Ovary (tissue), 9 donors: ENCODE measurements around the gene INPP5A. TPM values are rescaled to one million over a fixed set of nuclear protein-coding genes. Genes with fewer than 3 reads are reported as not detected.

Experiments
- DNase-seq, 5 donors: peaks; one replicate each; pipeline ENCODE4 v3.0.0-alpha.2; 2019 to 2020
- H3K27ac ChIP-seq, 2 donors: fragments of 200-600 bp; one replicate each; pipeline versions ENCODE4 v1.5.1 to v1.8.0; 2019 to 2022
- H3K27me3 ChIP-seq: fragments of 200-600 bp; one replicate; pipeline ENCODE4 v1.8.0; 2022
- H3K36me3 ChIP-seq: fragments of 200-600 bp; sonication (generic); one replicate; pipeline ENCODE4 v1.5.1; 2019
- H3K4me1 ChIP-seq: one replicate; pipeline ENCODE4 v1.8.1; 2013; ENCODE audit warnings: mild to moderate bottlenecking, moderate library complexity; ENCODE audit not compliant: insufficient read depth
- H3K4me3 ChIP-seq: fragments of 200-600 bp; sonication (generic); one replicate; pipeline ENCODE4 v1.5.1; 2017
- H3K9me3 ChIP-seq, 2 donors: fragments of 200-600 bp in 1 of 2; sonication (generic) in 1 of 2; one replicate each; pipeline versions ENCODE4 v1.5.1 to v1.8.1; 2013 to 2019; ENCODE audit warnings: mild to moderate bottlenecking in 1 of 2, moderate library complexity in 1 of 2
- CTCF ChIP-seq, 3 donors: fragments of 450-650 bp in 2 of 3; fragments of 200-600 bp in 1 of 3; IDR thresholded peaks; one replicate each; pipeline versions ENCODE4 v1.5.1 to v1.8.0; 2016 to 2022; ENCODE audit warnings: antibody characterized with exemption in 3 of 3, mild to moderate bottlenecking in 1 of 3
- EP300 ChIP-seq: sonication (generic); formaldehyde crosslinking; IDR thresholded peaks from one replicate; pipeline ENCODE4 v1.6.1; 2017; ENCODE audit warnings: antibody characterized with exemption
- POLR2A ChIP-seq: fragments of 450-650 bp; IDR thresholded peaks from one replicate; pipeline ENCODE4 v1.6.1; 2017; ENCODE audit warnings: antibody characterized with exemption, mild to moderate bottlenecking, moderate library complexity
- WGBS, 3 donors: extraction: QIAGEN DNeasy Blood & Tissue Kit in 1 of 3; methylation state at CpG; one replicate each; pipeline versions ENCODE4 v1.1.5 to v1.1.7; 2013 to 2017; 5-methylcytosine and 5-hydroxymethylcytosine counted together
- intact Hi-C, 4 donors: fragments of 100-400 bp; cut with DNase I; formaldehyde crosslinking; loops; one replicate each; pipeline versions ENCODE4 v1.11.0 to v1.15.1; 2022 to 2023
- polyA plus RNA-seq, 2 donors: library from polyadenylated mRNA; stranded (reverse); fragments of 200-250 nt in 1 of 2; fragments of 350-450 nt in 1 of 2; fragmentation: Illumina TruSeq in 1 of 2; extraction: RNeasy Lipid Tissue Mini Kit (QIAGEN cat#74804) in 1 of 2; gene quantifications; one replicate each; pipeline ENCODE4 v1.2.3, GENCODE V29; 2013 to 2014
- total RNA-seq, 7 donors: library from RNA; depleted of rRNA in 2 of 7; stranded (reverse); fragments of >200 nt in 2 of 7; fragmentation: NEBNext Ultra II Directional in 3 of 7; extraction: Animal tissue kit (Norgen Biotek cat#: 25700) in 3 of 7; gene quantifications; one replicate each; pipeline versions ENCODE4 v1.1.0 to v1.2.4, GENCODE V29; 2016 to 2023
- donor health status: DM: no; HTN: no; CAD: no; lungs with moderate emphysema.
- donor health status: DM: no; HTN: no; CAD: no.
- donor health status: Bipolar disorder and iron deficiency.
- donor health status: DM: yes; HTN: yes; CAD: no.
- donor health status: DM: no; HTN: no; CAD: no.
- donor health status: DM: yes; HTN: yes; CAD: no.

Gene INPP5A
- total and polyA plus RNA-seq, 9 donors = 19.8 to 41.2 (median 35.3) TPM

- Histone ChIP-seq H3K4me3 (no peak overlapping the region), H3K36me3 (no peaks in the 10 kb centered on the region), H3K27ac (no peak overlapping the region), H3K27me3 (no peaks in the 10 kb centered on the region), H3K4me1 (no peaks in the 10 kb centered on the region), H3K9me3 (no peaks in the 10 kb centered on the region)
- 94 to 96% (median 95%) methylated on average over 18 of the region's 18 CpGs for WGBS, 3 donors
- TF ChIP-seq POLR2A (no peak), CTCF (IDR thresholded peaks at IDR 0.05) (no peak), EP300 (no peak)
- DNase-seq = peak in 1 of 5 donors; percentile 7
- intact Hi-C loops = no loop called here
Observed at GRCh38 chr10:132710746-132711612, 173.4 kb downstream of the INPP5A start.

GRCh38 chr10:132711613-132712121, 174.1 kb downstream of the INPP5A start:
- TF ChIP-seq CTCF (IDR thresholded peaks at IDR 0.05) (no peak), POLR2A (no peak), EP300 (no peak)
- H3K36me3 ChIP-seq = no peaks in the 10 kb centered on the region
- H3K4me3 ChIP-seq = no peak overlapping the region
- H3K27ac ChIP-seq = no peak overlapping the region
- peak in 1 of 5 donors; percentile 8 for DNase-seq
- 86 to 92% (median 87%) methylated on average over 13 of the region's 13 CpGs for WGBS, 3 donors
- intact Hi-C loops = no loop called here
- no peaks in the 10 kb centered on the region for H3K4me1 ChIP-seq
- H3K9me3 ChIP-seq = no peaks in the 10 kb centered on the region
- no peaks in the 10 kb centered on the region for H3K27me3 ChIP-seq

- no peaks in the 10 kb centered on the region for H3K36me3 ChIP-seq
- TF ChIP-seq POLR2A (no peak), CTCF (IDR thresholded peaks at IDR 0.05) (no peak), EP300 (no peak)
Observed at GRCh38 chr10:132712291-132712690, 174.7 kb downstream of the INPP5A start.

GRCh38 chr10:132712743-132713142, 175.2 kb downstream of the INPP5A start:
- 93 to 96% (median 95%) methylated on average over 6 of the region's 6 CpGs for WGBS, 3 donors
- no peak overlapping the region for H3K4me3 ChIP-seq
- H3K27ac ChIP-seq = no peak overlapping the region
- no peaks in the 10 kb centered on the region for H3K27me3 ChIP-seq
- no peaks in the 10 kb centered on the region for H3K36me3 ChIP-seq
- TF ChIP-seq CTCF (IDR thresholded peaks at IDR 0.05) (no peak), POLR2A (no peak), EP300 (no peak)
- no peaks in the 10 kb centered on the region for H3K9me3 ChIP-seq
- DNase-seq = peak in 1 of 5 donors; percentile 1
- H3K4me1 ChIP-seq = no peaks in the 10 kb centered on the region
- intact Hi-C loops = no loop called here

More at GRCh38 chr10:132712291-132712690, 174.7 kb downstream of the INPP5A start:
- H3K4me1 ChIP-seq = no peaks in the 10 kb centered on the region
- no peak overlapping the region for H3K4me3 ChIP-seq
- DNase-seq = peak in 1 of 5 donors; percentile 4
- H3K27ac ChIP-seq = no peak overlapping the region
- intact Hi-C loops = no loop called here
- WGBS, 3 donors = 92 to 95% (median 94%) methylated on average over 10 of the region's 10 CpGs
- H3K27me3 ChIP-seq = no peaks in the 10 kb centered on the region
- no peaks in the 10 kb centered on the region for H3K9me3 ChIP-seq
